ENCODE data around the gene CUX1.

CUX1 gene

DNA sequence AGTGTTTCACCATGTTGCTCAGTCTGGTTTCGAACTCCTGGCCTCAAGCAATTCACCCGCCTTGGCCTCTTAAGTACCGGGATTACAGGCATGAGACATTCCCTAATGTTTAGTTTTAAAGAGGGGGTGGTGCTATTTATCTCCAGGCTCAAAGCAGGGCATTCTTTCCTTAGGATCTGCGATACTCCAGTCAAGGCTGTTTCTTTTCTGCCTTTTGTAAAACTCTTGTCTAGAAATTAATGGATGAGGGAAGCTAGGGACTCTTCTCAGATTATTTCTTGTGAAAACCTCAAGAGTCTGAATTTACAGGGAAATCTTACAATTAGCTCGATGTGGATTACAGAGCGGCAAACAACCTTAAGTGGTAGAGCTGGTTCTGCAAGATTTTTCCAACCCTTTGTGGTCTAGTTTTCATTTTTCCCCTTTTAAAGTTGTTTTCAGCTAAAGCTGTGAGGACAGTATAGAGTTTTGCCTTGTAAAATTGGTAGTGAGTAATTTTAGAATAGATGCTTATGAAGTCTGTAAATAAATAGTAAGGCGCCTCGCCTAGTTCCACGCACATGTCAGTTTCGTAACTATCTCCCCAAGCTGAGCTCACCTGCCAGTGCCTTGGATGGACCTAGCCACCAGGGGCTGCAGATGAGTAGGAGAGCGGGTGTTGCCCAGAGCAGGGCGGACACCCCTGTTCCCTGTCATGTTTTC is 53.1 kb downstream of the CUX1 start:
- DNase-seq (ENCODE audit: low read depth), result no peak
- H3K4me3 ChIP-seq (ENCODE audit: control insufficient read depth, low read depth, low read length), result no peak overlapping the region
- TF ChIP-seq, protein P1, sequence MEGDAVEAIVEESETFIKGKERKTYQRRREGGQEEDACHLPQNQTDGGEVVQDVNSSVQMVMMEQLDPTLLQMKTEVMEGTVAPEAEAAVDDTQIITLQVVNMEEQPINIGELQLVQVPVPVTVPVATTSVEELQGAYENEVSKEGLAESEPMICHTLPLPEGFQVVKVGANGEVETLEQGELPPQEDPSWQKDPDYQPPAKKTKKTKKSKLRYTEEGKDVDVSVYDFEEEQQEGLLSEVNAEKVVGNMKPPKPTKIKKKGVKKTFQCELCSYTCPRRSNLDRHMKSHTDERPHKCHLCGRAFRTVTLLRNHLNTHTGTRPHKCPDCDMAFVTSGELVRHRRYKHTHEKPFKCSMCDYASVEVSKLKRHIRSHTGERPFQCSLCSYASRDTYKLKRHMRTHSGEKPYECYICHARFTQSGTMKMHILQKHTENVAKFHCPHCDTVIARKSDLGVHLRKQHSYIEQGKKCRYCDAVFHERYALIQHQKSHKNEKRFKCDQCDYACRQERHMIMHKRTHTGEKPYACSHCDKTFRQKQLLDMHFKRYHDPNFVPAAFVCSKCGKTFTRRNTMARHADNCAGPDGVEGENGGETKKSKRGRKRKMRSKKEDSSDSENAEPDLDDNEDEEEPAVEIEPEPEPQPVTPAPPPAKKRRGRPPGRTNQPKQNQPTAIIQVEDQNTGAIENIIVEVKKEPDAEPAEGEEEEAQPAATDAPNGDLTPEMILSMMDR (IDR thresholded peaks at IDR 0.05; ENCODE audit: control insufficient read depth, insufficient read depth, low read depth, low read length, missing control alignments), result peak; percentile 17

DNA sequence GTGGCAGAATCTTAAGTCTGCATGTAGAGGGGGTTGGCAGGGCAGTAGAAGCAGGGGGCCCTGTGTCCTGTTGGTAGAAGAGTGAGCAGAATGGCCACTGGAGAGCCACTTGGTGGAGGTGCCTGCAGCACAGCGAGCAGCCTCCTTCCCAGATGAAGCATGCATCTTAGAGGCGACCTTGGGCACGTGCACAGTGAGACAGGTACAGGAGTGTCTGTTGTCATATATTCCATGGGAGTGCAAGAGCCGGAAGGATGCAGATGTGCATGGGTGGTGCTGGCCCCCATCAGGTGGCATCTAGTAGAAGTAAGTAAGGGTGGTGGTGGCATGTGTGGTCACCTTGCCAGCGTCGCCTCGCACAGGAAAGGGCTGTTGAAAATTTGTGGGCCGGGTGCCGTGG is 53.9 kb downstream of the CUX1 start:
- TF ChIP-seq, protein P1 (IDR thresholded peaks at IDR 0.05; ENCODE audit: control insufficient read depth, insufficient read depth, low read depth, low read length, missing control alignments), result no peak
- H3K4me3 ChIP-seq (ENCODE audit: control insufficient read depth, low read depth, low read length), result no peak overlapping the region
- no peak for DNase-seq (ENCODE audit: low read depth)

DNA sequence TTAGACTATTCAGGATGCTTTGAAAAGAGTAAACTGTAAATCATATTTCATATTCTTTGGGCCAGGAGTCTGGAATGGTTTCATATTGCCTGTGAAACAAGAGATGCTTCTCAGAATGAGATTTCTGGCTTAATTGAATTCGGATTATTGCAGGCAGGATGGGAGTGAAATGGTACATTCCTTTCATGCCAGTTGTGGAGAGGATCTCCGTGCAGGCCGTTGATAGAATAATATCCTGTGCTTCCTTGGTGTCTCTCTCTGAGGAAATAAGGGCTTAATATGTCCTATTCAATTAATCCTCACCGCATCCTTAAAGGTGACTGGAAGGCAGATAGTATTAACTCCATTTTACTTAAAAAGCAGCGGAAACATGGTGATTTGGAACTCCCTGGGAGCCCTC is 56.6 kb downstream of the CUX1 start:
- TF ChIP-seq, protein P1 (IDR thresholded peaks at IDR 0.05; ENCODE audit: control insufficient read depth, insufficient read depth, low read depth, low read length, missing control alignments), result no peak
- no peak overlapping the region for H3K4me3 ChIP-seq (ENCODE audit: control insufficient read depth, low read depth, low read length)
- no peak for DNase-seq (ENCODE audit: low read depth)

DNA sequence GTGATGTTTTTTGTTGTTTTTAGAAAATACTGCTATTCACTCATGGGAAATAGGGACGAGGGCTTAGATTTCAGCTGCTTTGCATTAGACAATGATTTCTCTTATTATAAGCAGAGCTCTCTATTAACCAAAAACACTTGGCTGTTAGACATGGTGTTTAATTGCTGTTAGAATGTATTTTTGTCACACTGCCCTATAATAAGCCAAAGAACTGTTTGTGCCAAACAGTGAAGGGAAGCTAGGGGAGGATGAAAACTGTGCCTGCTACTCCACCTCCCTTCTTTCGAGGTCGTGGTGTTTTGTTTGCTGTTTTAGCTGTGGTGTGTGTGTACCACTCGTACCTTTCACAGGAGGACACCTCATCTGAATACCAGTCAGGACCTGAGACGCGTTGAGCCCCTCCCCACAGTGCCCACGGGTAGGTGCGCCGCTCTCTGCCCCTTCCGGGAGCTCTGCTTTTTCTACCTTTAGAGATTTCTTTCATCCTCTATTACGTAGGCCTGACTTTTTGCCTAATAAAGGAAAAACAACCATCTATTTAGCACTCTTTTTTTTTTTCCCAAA is 57.9 kb downstream of the CUX1 start:
- H3K4me3 ChIP-seq (ENCODE audit: control insufficient read depth, low read depth, low read length), result no peak overlapping the region
- no peak for DNase-seq (ENCODE audit: low read depth)
- TF ChIP-seq, protein P1 (IDR thresholded peaks at IDR 0.05; ENCODE audit: control insufficient read depth, insufficient read depth, low read depth, low read length, missing control alignments), result no peak

DNA sequence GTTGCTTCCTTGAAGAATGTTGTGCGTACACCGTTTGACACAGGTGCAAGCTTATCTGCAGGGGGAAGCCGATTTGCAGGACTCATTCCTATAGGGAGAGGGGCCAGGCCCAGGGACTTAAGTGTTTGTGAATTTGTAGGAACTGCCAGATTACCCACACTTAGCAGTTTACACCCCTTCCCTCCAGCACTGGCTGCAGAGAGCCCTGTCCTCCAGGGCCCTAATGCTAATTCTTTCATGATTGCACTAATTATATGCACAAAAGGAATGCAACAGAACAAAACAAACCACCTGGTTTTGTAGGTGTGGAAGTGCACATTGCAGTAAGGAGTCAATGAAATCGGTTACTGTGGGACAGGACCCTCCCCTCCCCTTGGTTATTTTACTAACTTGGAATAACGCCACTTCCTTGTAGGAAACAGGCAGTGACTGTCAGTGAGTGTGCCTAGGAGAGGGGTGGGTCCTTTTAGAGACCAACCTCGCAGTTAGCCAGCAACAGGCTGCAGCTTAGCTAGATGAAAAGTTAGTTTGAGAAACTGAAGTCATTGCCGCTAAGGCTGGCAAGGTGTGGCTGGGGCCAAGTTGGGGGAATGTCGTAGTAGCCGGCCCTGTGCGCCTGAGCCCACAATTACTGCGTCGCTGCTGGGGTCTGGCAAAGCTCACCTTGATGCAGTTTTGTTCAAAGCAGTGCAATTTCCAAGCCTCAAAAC is 60.6 kb downstream of the CUX1 start:
- TF ChIP-seq, protein P1 (IDR thresholded peaks at IDR 0.05; ENCODE audit: control insufficient read depth, insufficient read depth, low read depth, low read length, missing control alignments), result no peak
- H3K4me3 ChIP-seq (ENCODE audit: control insufficient read depth, low read depth, low read length), result no peak overlapping the region
- DNase-seq (ENCODE audit: low read depth), result no peak

DNA sequence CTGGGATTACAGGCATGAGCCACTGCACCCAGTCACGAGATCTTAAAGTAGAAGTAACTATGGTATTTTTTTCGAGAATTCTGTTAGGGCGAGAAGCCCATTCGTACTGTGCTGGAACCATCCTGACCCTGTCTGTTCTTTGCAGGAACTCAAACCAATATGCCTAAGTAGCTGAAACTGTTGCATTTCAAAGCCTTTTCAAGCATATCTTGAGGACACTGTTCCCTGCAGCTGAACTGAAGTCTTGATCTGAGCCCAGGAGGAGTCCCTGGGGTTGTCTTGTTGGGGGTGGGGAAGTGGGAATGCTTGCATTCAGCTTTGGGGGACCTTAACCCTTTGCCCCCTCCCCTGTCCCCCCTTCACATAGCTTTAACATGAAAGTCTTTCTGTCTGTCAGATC is 61.5 kb downstream of the CUX1 start:
- H3K4me3 ChIP-seq (ENCODE audit: control insufficient read depth, low read depth, low read length), result no peak overlapping the region
- DNase-seq (ENCODE audit: low read depth), result no peak
- TF ChIP-seq, protein P1 (IDR thresholded peaks at IDR 0.05; ENCODE audit: control insufficient read depth, insufficient read depth, low read depth, low read length, missing control alignments), result no peak
